Urothelium cell line (cell line): ENCODE measurements around the gene TRIM47.
A peak's percentile ranks its signal among the peaks of the same experiment; 100 is the strongest.

Experiments used
- DNase-seq: peaks from one replicate; pipeline ENCODE4 v3.0.0; 2011; ENCODE audit warnings: low spot score, mixed read lengths
- FAIRE-seq: peaks from 2 replicates; lab custom pipeline; 2011; peaks lifted over from hg19 to GRCh38; lab: Jason Lieb, UNC

TRIM47 gene

DNA sequence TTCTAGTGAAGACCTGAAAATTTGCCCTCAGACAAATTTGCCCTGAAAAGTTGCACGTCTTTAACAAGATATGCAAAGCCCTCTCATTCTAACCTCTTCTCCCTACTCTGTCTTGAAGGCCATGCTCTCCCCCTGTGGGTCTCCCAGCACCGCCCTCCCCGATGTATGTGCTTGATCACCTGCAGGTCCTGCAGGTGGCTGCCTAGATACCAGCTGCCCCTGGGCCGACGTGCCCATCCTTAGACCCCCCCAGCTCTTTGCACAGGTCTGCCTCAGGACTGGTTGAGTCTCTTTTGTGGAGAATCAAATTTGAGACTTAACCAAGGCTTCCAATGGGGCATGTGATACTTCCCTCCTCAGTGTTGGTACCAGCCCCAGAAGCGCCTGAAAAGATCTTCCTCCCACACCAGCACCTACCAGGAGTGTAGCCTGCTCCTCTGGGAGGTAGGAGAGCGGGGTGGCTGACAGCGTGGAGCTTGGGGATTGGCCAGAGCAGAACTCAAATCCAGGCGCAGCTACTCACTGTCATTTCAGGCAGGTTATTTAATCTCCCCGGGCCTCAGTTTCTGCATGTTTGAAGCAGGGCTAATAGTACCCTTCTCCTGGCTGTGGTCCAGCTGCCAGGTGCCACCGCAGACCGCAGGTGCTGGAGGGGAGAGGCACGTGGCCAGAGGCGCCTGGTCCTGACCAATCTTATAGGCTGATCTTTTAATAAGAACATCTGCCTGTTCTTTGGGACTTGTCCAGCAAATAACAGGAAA lies 30.9 kb upstream of the TRIM47 start:
- DNase-seq, result no peak

DNA sequence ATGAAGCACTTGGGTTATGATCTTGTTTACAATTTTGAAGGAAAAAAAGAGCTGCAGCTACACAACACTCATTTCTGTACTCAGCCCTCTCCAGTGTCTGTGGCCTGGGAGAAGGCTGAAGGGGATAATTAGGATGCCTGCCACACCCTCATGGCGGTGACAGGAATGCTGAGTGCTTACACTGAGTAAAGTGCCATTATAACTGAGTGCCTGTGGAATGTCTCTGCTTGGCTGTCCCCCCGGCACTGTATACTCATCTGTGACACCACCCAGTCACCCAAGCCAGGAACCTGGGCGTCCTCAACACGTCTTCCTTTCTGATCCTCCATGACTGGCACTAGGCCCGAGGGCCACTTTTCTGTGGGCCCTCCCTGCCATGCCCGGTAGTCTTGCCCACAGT lies 29.8 kb upstream of the TRIM47 start:
- DNase-seq (no peak), FAIRE-seq (no peak)

More for the DNA sequence above, 30.9 kb upstream of the TRIM47 start:
- FAIRE-seq, result no peak

DNA sequence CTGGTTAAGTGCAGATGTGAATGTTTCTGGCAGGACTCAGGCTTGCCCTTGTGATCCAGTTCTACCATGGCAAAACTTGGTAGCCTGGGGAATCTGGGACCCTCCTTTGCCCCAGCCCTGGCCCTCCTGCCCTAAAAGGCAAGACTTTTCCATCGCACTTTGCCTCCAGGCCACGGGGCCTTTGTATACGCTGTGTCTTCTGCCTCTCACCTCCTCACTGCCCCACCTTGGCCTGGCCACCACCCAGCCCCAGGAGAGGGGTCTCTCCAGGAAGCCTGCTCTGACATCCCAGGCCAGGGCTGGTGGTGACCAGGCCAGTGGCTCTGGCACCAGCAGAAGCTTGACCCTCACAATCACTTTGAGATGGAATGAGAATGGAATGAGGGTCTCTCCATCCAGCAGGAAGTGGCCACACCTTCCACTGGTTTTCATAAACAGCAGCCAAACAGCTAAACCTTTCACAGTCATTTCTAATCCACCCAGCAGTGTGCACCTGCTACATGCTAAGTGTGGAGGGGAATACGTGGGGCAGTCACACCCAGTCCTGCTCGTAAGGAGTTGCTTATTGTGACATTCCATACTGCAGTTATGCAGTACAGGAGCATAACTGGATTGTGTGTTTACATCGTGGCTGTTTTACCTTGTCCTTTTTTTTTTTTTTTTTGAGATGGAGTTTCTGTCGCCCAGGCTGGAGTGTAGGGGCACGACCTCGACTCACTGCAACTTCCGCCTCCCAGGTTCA lies 27.9 kb upstream of the TRIM47 start:
- FAIRE-seq (peak; percentile 44), DNase-seq (no peak)

DNA sequence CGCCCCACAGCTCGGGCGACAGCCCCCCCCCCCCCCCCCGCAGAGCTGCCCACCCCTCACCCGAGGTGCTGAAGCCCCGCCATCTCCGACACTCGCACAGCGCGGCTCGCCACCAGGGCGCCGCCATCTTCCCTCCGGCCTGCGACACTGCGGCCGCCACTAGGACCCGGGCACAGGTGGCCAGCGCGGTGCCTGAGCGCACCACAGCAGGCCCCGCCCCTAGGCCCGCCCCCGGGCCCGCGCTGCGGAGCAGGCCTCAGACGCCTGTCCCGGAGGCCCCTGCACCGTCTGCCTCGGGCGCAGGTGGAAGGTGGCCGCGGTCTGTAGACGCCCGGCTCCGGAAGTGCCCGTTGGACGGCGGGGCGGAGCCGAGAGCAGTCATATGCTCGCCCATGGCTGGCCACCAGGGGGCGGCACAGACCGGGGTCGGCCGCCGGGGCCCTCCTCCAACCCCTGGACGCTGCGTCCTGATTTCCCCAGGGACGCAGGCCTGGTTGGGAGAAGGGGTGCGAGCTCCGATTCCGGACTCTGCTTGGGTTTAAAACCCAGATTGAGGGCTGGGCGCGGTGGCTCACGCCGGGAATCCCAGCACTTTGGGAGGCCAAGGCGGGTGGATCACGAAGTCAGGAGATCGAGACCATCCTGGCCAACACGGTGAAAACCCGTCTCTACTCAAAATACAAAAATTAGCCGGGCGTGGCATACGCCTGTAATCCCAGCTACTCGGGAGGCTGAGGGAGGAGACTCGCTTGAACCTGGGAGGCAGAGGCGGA lies 26.6 kb upstream of the TRIM47 start, which contains the start of gene MRPL38:
Gene MRPL38, minus strand, starts transcription at position 136 of the 773 bp plus-strand sequence. Its CDS starts 9 bp downstream, at position 127.
- DNase-seq, result peak; percentile 100
- peak; percentile 92 for FAIRE-seq

DNA sequence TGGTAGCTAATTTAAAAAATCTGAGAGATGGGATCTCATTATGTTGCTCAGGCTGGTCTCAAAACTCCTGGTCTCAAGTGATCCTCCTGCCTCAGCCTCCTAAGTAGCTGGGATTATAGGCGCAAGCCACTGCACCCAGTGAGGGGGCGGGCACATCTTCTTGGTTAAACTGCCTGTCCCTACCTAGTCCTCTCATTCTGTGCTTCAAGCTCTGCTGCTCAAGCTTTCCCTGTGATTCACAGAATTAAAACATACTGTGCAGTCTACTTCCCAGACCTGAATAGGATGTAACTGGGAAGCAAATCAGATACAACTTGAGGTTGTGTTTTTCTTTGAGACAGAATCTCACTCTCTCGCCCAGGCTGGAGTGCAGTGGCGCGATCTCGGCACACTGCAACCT lies 24.0 kb upstream of the TRIM47 start:
- DNase-seq, result no peak
- FAIRE-seq, result no peak

DNA sequence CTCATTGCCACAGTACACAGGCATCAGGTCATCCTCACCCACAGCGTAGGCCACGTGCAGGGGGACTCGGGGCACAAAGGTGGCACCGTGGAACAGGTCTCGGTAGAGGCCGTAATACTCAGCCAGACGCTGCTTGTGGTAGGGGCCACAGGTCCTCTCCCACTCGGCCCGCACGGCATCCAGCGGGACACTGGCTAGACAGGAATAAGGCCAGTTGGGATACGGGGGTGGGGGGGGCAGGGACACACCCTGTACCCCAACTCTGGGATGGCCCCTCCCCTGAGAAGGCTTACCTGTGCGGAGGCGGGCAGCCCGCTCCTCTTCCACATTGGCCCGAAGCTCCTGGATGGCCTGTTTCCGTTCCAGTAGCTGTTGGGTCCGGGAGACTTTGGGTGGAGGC lies 23.3 kb upstream of the TRIM47 start:
- DNase-seq (no peak), FAIRE-seq (peak; percentile 52)

DNA sequence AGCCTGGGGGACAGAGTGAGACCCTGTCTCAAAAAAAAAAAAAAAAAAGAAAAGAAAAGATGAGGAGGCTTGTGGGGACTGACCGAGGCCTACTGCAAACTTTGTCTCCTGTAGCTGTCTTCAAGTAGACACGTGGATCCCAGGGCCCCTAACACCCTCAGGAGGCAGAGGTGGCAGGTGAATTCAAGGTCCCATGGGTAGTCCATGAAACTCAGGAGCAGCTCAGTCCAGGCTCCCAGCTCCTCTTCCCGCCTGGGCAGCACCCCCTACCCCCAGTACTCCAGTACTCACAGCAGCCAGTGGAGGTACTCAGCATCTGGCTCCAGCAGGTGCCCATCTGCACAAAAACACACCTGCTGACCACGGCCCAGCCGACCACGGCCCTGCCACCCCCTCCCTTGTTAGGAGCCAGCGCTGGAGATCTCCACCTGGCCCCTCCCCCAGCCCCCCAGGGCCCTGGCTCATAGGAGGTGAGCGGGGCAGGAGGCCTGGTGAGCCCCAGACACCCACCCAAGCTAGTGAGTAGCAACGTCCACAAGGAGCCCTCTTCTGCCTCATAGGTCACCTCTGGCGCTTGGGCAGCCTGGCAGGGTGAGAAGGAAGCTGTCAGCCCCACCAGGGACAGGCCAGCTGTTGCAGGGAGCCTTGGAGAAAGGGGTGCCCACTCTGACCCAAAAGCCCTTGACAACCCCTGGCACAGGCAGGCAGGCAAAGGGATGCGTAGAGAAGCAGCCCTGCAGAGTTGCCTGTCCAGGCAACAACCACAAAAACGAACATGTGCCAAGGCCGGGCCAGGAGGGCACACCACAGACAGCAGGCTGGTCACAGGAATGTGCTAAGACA lies 22.5 kb upstream of the TRIM47 start:
- FAIRE-seq, result no peak
- no peak for DNase-seq

DNA sequence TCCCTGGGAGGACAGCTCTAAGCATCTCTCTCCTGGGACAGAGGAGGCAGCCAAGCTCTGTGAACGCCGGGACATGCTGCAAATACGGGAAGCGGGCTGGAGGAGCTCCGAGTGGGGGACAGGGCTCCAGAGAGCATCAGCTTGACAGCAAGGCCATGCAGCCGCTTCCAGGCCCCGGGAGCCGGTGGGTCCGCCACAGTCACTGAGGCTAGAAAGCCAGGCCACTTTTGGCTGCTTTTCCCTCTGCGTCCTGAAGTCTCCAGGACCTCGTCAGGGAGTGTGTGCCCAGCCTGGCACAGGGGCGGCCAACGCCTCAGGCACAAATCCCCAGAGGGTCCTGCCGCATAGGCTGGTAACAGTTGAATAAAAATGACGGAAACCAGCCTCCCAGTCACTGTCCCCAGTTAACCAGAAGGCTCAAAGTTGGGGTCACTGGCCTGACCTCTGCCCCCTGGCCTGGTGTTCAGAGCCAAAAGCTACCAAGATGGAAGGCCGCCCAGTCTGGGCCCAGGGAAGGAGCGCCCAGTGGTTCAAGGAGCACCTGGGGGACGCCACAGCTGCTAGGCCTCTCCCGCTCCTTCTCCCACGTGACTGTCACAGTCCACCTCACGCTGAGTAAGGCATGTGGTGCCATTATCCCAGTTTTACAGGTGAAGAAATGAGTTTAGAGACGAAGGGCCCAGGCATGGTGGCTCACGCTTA lies 21.5 kb upstream of the TRIM47 start:
- DNase-seq, result no peak
- no peak for FAIRE-seq

DNA sequence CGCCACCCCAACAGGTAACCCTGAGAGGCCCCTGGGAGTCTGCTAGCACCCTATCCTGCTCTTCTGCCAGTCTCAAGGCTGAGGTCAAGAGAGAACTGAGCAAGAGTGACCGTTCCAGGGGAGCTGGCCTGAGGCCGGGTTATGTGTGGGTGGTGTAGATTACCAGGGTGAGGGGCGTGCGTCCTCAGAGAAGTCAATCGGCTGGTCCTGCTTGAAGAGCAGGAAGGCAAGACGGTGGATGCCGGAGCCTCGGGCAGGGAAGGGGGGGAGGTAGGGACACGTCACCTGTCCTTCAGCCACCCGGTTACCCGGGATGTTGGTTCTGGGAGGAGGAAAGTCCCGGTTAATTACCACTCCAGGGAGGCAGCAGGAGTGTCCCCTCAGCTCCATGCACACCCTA lies 21.0 kb upstream of the TRIM47 start:
- FAIRE-seq (no peak), DNase-seq (no peak)

DNA sequence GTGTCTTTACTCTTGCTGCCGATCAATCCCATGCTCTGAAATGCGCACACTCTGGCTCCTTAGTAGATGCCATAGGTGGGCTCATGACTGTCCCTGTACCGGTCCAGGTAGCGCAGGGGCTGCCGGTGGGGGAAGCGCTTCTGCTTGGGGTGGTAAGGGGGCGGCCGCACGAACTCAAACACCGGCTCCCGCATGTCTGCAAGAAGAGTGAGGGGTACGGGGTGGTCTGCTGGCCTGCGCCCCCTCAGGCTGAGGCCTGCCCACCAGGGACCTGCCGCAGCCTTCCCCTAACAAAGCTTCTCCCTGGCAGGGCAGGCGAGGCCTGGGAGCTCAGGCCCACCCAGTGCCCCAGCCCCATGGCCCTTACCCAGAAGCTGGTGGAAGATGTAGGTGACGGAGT lies 20.4 kb upstream of the TRIM47 start:
- FAIRE-seq (no peak), DNase-seq (no peak)

DNA sequence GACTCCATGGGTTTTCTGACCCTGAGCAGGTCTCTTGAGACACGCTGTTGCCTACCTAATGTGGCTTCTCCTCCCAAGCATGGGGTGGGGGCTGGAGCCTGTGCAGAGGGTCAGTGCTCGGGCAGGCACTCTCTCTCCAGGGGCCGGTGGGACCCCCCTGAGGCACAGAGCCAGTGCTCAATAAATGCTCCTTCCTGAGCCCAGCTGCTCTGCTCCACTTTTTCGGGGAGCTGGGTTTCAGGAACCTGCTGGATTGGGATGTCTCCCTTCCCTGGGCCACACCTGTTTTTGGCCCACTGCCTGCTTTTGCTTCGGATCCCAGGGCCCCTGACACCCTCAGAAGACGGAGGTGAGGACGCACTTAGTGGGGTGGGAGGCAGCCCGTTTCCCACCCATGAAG lies 19.7 kb upstream of the TRIM47 start:
- no peak for FAIRE-seq
- DNase-seq, result no peak

DNA sequence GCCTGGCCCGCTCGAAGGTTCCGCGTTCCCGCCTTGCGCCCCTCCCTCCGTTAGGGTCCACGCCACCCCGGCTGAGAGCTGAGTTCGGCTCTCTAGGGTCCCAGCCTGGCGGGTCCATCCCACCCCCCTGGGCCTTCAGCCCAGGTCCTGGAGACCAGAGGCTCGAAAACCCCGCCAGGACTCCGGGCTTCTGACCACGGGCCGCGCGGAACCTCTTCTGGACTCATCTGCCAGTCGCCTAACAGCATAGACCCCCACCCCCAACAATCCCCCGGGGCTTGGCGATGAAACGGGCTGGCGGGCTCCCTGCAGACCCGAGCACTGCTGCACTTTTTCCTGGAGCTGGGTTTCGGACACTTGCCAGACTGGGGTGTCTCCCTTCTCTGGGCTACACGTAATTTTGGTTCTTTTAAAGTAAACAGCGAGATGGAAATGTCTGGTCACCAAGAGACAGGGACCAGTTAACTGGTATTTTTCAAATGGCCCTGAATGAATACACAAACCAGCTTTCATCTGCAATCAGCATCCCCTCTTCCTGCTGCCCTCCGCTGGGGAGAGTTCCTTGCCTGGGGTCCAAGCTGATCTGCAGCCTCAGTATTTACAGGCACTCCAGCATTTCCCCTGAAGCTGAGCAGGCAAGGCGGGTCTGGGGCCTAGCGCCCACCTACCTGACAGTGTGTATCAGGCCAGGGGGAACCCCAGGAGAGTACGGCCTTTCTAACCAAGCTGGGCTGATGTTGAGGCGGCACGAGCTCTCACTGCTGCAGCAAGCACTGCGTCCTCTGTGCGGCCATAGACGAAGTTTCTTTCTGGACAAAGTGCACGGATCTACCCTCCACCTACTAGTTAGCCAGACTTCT lies 19.0 kb upstream of the TRIM47 start:
- DNase-seq, result no peak
- FAIRE-seq, result peak; percentile 42

DNA sequence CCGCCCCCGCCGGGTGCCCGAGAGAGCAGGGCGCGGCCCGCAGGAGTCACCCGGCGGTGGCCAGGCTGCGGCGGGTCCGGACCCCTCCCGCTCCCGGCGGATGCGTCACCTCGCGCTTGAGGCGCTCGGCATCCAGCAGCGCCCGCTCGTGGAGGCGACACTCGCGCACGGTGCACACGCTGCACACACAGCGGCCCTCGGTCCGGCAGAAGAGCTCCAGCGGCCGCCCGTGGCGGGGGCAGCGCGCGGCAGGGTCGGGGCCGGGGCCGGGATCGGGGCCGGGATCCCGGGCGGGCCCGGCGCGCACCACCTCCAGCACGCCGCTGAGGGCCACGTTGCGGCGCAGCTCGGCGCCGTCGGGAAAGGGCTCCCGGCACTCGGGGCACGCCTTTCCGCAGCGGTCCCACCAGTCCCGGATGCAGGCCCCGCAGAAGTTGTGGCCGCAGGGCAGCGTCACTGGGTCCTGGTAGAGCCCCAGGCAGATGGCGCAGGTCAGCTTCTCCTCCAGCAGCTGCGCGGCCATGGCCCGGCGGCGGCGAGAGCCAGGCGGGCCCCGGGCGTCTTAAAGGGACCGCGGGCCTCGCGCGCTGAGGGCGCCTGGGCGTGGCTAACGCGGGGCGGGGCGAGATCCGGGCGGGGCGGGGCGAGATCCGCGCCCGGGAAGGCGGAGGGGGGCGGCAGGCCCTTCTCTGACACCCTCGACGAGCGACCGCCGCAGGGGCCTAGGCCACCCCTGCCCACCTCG lies 18.2 kb upstream of the TRIM47 start, which contains the start of gene TRIM65:
Gene TRIM65, minus strand, starts transcription at position 537 of the 745 bp plus-strand sequence. Its CDS starts 14 bp downstream, at position 523.
- FAIRE-seq, result peak; percentile 98

DNA sequence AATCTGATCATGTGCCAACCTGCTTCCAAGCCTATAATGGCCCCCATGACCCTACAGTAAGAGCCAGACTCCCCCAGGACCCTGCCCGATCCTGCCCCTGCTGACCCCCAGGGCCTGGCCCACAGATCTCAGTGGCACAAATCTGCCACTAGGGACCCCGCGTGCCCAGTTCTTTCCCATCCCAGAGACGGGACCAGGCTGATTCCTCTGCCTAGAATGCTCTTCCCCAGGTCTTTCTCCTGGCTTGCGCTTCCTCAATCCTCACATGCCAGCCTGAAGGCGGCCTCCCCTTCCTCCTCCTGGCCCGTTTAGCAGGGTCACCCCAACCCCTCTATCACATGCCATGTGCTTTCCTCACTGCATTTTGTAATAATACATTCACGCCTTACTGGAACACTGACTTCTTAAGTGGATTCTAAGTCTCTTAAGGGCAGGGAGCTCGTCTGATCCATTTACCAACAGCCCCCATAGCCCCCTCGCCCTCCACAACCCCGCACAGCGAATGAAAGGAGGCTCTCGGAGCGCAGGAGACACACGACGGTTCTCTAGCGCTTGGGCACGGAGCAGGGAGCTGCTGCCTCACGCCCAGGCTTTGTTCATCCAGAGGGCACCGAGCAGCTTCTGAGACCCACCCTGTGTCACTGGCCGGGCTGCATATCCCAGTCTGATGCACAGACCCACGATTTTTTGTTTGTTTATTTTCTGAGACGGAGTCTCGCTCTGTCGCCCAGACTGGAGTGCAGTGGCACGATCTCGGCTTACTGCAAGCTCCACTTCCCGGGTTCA lies 17.2 kb upstream of the TRIM47 start:
- DNase-seq, result peak; percentile 74

More for the DNA sequence above, 18.2 kb upstream of the TRIM47 start, which contains the start of gene TRIM65:
- peak; percentile 94 for DNase-seq

DNA sequence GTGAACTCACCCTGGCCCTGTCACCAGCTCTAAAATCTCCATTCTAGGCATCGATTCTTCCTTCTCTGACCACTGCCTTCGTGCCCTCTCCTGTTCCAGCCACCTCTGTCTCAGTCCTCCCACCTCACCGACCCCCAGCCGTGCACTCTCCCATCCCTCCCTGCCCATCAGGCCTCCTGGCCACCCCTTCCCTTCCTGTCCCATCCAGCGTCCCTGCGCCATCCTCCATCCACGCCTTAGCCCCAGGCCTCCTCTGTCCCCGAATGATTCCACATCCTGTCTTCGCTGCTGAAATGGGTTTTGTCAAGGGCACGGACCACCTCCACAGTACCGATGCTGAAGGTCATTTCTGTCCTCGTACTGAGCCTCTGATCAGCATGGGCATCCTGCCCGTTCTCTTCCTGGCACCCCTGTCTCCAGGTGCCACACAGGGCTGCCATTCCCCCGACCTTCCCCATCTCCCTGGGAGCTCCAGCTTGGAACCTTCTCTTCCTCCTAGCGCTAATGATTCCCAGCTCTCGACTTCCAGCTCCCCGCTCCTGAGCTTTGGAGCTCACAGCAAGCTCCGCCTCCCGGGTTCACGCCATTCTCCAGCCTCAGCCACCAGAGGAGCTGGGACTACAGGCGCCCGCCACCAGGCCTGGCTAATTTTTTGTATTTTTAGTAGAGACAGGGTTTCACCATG lies 15.8 kb upstream of the TRIM47 start:
- FAIRE-seq, result peak; percentile 80
- no peak for DNase-seq

More for the DNA sequence above, 17.2 kb upstream of the TRIM47 start:
- peak; percentile 89 for FAIRE-seq

DNA sequence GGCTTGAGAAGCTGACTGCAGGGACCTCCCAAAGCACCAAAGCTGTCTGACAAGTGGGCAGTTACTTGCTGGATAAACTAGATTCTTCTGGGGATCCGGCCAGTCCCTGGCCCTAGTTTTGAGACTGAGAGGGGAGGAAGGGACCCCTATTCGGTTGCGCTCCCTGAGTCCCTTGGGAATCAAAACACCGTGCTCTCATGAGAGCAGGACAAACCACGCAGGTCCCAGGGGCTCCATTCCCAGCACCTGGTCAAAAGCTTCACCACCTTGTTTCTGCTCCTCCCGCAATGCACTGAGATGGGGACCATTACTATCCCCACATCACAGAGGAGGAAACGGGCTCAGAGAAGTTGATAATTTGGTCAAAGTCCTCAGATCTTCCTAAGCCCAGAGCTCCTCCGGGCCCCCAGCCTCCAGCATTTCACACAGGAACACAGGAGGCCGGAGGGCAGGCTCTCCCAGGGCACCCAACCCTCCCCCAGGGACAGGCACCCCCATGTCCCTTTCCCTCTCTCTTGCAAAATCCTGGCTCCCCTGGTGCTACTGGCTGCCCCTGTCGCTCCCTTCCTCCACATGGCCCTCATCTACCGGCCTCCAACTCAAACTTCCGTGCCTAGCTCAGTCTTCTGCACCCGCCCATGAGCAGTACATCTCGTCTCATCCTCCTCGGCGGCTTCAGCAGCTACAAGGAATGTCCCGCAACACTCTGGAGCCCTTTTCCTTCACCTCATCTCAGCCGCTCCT lies 15.1 kb upstream of the TRIM47 start:
- DNase-seq (no peak), FAIRE-seq (no peak)
